HG03442 (cell line): Measurements from ENCODE around the gene ALDH1L2.
"Not testable (repeated sequence)": the region's sequence is repeated elsewhere in the genome, so short reads cannot be mapped to it uniquely, and the experiment has no call there.

Experiments used
- ATAC-seq: cut with Tn5 transposase; IDR thresholded peaks from one replicate; pipeline ENCODE4 v1.9.1; 2021; ENCODE audit warnings: mild to moderate bottlenecking, moderate library complexity; ENCODE audit not compliant: unreplicated experiment

Gene ALDH1L2

GRCh38 chr12:105084251-105085250 lies at the start of gene ALDH1L2:
Gene ALDH1L2 (minus strand): TSS chr12:105084458. CDS start chr12:105084436, 22 bp downstream.
- peak; percentile 80 for ATAC-seq

GRCh38 chr12:105120551-105120950 lies 36.3 kb upstream of the ALDH1L2 start:
- ATAC-seq, result no peak

DNA sequence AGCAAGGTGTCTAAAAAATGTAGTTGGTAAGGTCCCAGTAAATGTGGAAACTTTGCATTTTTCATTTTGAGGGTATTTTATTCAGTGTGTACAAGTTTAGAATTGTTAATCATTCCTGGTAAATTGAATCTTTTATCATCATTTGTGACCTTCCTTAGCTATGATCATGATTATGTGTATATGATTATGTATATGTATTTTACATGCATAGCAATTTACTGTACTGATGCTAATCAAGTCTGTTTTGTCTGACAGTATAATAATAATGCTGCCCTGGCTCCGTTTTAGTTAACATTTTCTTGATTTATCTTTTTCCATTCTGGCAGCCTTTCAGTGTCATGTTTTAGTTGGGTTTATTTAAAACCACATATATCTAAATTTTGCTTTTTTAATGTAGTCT lies 32.7 kb upstream of the ALDH1L2 start:
- ATAC-seq, result no peak

GRCh38 chr12:105113094-105113493 lies 28.8 kb upstream of the ALDH1L2 start:
- no peak for ATAC-seq

GRCh38 chr12:105110851-105111250 lies 26.6 kb upstream of the ALDH1L2 start:
- ATAC-seq, result no peak

DNA sequence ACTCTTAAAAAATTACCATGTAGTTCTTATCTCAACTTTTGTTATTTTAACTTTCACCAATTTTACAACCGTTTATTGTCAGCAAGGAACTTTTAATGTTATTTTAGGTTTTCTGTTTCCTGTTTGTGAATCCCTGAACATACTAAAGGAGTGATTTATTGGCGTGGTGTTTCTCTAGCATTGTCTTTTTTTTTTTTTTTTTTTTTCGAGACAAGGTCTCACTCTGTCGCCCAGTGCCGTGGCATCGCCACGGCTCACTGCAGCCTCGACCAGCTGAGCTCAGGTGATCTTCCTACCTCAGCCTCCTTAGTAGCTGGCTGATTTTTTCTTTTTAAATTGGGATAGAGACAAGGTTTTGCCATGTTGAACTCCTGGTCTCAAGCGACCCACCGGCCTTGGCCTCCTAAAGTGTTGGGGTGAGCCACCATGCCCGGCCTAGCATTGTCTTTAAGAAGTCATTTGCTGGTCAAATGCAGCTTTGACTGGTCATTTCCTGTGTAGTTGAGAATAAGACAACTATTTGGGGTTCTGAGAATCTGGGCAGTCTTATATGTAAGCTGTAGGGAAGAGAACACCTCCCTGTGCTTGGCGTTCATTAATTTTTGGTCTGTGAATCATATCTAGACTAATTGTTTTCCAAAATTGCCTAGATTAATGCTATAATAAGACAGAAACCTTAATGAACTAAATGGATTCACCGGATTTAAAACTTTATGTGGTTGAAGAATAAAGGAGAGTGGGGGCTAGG lies 25.4 kb upstream of the ALDH1L2 start:
- ATAC-seq, result peak; percentile 30

DNA sequence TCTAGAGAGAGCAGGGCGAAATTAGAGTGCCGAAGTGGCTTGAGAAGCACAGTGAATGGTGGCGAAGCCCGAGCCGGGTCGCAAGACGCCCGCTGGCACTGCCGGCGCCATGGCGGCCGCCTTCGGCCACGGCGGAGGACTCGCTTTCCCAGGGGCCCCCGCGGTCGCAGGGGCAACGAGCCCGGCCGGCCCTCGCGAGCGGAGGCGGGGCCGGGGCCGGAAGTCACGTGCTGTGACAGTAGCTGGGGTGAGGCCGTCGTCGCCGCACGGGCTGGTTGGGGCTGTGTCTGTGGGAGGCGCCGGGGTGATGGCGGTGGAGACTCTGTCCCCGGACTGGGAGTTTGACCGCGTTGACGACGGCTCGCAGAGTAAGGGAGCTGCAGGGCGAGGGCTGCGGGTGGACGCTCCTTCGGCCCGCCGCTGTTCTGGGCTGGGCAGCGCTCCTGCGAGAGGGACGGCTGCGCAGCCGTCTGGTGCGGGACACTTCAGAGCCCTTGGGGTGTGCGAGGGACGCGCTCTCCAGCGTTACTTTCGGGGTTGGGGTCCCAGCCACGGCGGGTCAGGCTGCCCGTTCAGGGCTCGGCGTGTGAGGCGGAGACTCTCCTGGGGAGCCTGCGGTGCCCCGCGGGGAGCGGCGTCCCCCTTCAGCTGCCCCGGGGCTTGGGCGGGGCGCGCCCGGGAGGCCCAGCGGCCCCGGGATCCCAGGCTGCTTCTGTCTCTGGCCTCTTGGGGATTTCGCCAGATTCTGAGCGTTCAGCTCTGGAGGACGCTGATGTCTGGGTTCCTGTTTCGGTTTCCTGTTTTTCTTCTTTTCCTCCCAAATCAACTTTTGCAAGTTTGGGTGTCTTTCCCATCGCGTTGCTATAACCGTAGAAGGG lies 23.5 kb upstream of the ALDH1L2 start, which contains the start of gene WASHC4:
Gene WASHC4 (plus strand): TSS at position 238 of the 878 bp plus-strand sequence. CDS start 70 bp downstream, at position 308.
- ATAC-seq, result peak; percentile 90

GRCh38 chr12:105107171-105107493 lies 22.9 kb upstream of the ALDH1L2 start:
- ATAC-seq, result peak; percentile 3

- ATAC-seq, result no peak
Observed at GRCh38 chr12:105106621-105107020, 22.4 kb upstream of the ALDH1L2 start.

GRCh38 chr12:105104762-105105161 lies 20.5 kb upstream of the ALDH1L2 start:
- ATAC-seq, result no peak

GRCh38 chr12:105102673-105103072 lies 18.4 kb upstream of the ALDH1L2 start:
- ATAC-seq, result no peak

GRCh38 chr12:105100998-105101397 lies 16.7 kb upstream of the ALDH1L2 start:
- ATAC-seq, result no peak

DNA sequence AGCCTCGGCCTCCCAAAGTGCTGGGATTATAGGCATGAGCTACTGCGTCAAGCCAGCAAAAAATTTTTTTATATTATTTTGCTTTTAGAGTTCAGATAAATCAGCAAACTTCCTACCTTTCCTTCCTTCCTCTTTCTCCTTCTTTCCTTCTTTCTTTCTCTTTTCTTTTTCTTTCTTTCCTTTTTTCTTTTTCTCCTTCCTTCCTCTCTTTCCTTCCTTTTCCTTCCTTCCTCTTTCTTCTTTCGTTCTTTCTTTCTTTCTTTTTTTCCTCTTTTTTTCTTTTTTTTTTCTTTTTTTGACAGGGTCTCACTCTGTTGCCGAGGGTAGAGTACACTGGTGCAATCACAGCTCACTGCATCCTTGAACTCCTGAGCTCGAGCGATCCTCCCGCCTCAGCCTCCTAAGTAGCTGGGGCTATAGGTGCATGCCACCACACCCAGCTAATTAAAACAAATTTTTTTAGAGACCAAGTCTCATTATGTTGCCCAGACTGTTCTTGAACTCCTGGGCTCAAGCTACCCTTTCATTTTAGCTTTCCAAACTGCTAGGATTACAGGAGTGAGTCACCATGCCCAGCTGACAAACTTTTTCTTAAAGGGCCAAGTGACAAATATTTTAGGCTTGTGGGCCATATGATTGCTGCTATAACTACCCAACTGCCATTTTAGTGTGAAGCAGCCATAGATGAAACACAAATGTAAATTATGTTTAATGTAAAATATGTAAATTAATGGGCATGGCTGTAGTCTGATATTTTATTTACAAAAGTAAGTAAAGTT lies 16.1 kb upstream of the ALDH1L2 start:
- no peak for ATAC-seq

- no peak for ATAC-seq
Observed at GRCh38 chr12:105099356-105099755, 15.1 kb upstream of the ALDH1L2 start.

DNA sequence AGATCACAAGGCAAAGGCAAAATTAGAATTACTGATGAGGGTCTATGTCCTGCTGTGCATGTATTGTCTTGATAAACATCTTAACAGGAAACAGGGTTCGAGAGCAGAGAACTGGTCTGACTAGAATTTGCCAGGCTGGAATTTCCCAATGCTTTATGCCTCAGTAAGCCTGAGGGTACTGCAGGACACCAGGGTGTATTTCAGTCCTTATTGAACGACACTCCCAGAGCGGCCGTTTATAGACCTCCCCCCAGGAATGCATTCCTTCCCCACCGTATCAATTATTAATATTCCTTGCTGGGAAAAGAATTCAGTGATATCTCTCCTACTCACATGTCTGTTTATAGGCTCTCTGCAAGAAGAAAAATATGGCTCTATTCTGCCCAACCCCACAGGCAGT lies 11.1 kb upstream of the ALDH1L2 start:
- ATAC-seq, result not testable (repeated sequence)

DNA sequence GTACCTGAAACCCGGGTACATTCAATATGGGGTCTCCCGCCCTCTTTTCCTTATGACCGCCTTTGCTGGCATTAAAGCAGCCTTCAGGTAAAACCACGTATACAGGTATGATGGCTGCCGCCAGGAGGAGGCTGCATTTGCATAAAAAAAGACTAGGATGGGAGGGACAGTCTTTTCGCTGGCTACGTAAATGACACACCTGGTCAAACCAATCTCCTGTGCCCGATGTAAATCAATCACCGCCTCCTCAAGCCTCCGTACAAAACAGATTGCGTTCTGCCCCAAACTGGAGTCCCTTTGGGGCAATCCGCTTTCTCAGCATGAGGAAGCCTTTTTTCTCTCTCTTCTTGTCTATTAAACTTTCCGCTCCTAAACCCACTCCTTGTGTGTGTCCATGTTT lies 8.1 kb upstream of the ALDH1L2 start:
- ATAC-seq, result no peak

DNA sequence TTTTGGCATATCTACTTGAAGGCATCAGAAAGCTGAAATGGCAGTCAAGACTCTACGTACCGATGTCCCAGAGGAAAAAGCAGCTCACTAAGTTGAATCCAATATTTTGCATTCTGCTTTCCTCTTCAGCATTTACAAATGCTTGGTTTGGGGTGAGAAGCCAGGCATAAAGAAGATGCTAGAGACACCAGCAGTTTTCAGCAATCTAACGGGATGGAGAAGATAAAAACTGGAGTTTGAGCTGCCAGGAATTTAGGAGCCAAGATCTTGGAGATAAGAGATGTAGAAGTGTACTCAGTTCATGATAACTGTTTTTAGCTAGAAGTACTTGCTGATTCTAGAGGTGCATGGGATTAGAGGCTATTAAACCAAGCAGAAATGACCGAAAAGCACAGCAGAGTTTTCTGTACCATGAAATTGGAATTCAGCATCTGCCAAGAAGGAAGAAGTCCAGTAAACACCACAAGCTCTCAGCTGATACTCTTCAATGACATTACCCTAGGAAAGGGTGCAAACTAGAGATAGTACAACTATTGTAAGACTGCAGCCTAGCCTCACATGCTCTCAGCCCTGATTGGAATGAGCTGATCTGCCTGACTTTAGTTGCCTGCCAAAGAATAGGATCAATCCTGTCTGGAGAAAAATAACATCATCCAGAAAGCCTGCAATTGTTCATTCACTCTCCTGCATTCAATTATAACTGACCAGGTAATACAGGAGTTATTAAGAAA lies 7.4 kb upstream of the ALDH1L2 start:
- no peak for ATAC-seq

- ATAC-seq, result no peak
Observed at GRCh38 chr12:105090361-105090760, 6.1 kb upstream of the ALDH1L2 start.

GRCh38 chr12:105089817-105090216 lies 5.6 kb upstream of the ALDH1L2 start:
- no peak for ATAC-seq
